SK-N-SH treated with all-trans-retinoic acid at 6 μM for 48 hours (cell line): ENCODE results near the gene ADI1.

Experiments
- ATAC-seq: fragments of 200-7000 bp; cut with Tn5 transposase; 3 replicates; pipeline ENCODE4 v1.9.1; 2020; ENCODE audit warnings: mild to moderate bottlenecking, moderate library complexity
- ARNTL ChIP-seq: fragments of 450-650 bp; formaldehyde crosslinking; IDR thresholded peaks from 2 replicates; pipeline ENCODE4 v1.5.0; 2020; ENCODE audit warnings: low read depth, mild to moderate bottlenecking, moderate library complexity, borderline replicate concordance
- BACH2 ChIP-seq: fragments of 250-450 bp; sonication (Bioruptor Pico); IDR thresholded peaks from 2 replicates; pipeline ENCODE4 v1.9.0; 2021; ENCODE audit warnings: mild to moderate bottlenecking, borderline replicate concordance
- CREB5 ChIP-seq: fragments of 250-450 bp; sonication (Bioruptor Pico); IDR thresholded peaks from 2 replicates; pipeline ENCODE4 v1.5.1; 2020; ENCODE audit warnings: low read depth, mild to moderate bottlenecking, moderate library complexity
- CSDC2 ChIP-seq: fragments of 250-450 bp; sonication (Bioruptor Pico); IDR thresholded peaks from 2 replicates; pipeline ENCODE4 v1.5.0; 2020; ENCODE audit warnings: mild to moderate bottlenecking, moderate library complexity
- CSRNP3 ChIP-seq: fragments of 250-450 bp; sonication (Bioruptor Pico); IDR thresholded peaks from 2 replicates; pipeline ENCODE4 v1.5.1; 2021; ENCODE audit warnings: mild to moderate bottlenecking, moderate library complexity
- ESRRG ChIP-seq: fragments of 250-450 bp; sonication (Bioruptor Pico); IDR thresholded peaks from 2 replicates; pipeline ENCODE4 v1.6.1; 2021; ENCODE audit warnings: mild to moderate bottlenecking
- GLIS3 ChIP-seq: fragments of 250-450 bp; sonication (Bioruptor Pico); IDR thresholded peaks from 2 replicates; pipeline ENCODE4 v1.5.0; 2020; ENCODE audit warnings: mild to moderate bottlenecking, moderate library complexity
- ISL1 ChIP-seq: fragments of 250-450 bp; sonication (Bioruptor Pico); IDR thresholded peaks from 2 replicates; pipeline ENCODE4 v2.1.2; 2022; ENCODE audit warnings: mild to moderate bottlenecking, moderate library complexity
- OSR1 ChIP-seq: fragments of 250-450 bp; sonication (Bioruptor Pico); IDR thresholded peaks from 2 replicates; pipeline ENCODE4 v1.8.0; 2022; ENCODE audit warnings: moderate library complexity, mild to moderate bottlenecking, inconsistent platforms
- PATZ1 ChIP-seq: fragments of 250-450 bp; sonication (Bioruptor Pico); IDR thresholded peaks from 2 replicates; pipeline ENCODE4 v1.8.0; 2020; ENCODE audit warnings: mild to moderate bottlenecking, moderate library complexity, borderline replicate concordance
- POU6F1 ChIP-seq: fragments of 250-450 bp; sonication (Bioruptor Pico); IDR thresholded peaks from 2 replicates; pipeline ENCODE4 v1.8.0; 2021; ENCODE audit warnings: low read depth, mild to moderate bottlenecking, moderate library complexity, borderline replicate concordance
- PPARA ChIP-seq: fragments of 250-450 bp; sonication (Bioruptor Pico); IDR thresholded peaks from 2 replicates; pipeline ENCODE4 v1.5.0; 2020; ENCODE audit warnings: mild to moderate bottlenecking, borderline replicate concordance
- RARB ChIP-seq: fragments of 250-450 bp; sonication (Bioruptor Pico); IDR thresholded peaks from 2 replicates; pipeline ENCODE4 v1.8.0; 2021; ENCODE audit warnings: mild to moderate bottlenecking, moderate library complexity
- SNAI2 ChIP-seq: fragments of 250-450 bp; sonication (Bioruptor Pico); IDR thresholded peaks from 2 replicates; pipeline ENCODE4 v1.5.0; 2020; ENCODE audit warnings: mild to moderate bottlenecking, moderate library complexity
- TOX ChIP-seq: fragments of 250-450 bp; sonication (Bioruptor Pico); IDR thresholded peaks from 2 replicates; pipeline ENCODE4 v1.8.0; 2021; ENCODE audit warnings: mild to moderate bottlenecking, moderate library complexity, borderline replicate concordance
- TSHZ2 ChIP-seq: fragments of 250-450 bp; sonication (Bioruptor Pico); IDR thresholded peaks from 2 replicates; pipeline ENCODE4 v1.5.0; 2020; ENCODE audit warnings: mild to moderate bottlenecking, moderate library complexity
- ZC3H10 ChIP-seq: fragments of 250-450 bp; sonication (Bioruptor Pico); IDR thresholded peaks from 2 replicates; pipeline ENCODE4 v1.5.1; 2021; ENCODE audit warnings: mild to moderate bottlenecking, moderate library complexity
- ZFP3 ChIP-seq: fragments of 250-450 bp; sonication (Bioruptor Pico); IDR thresholded peaks from 2 replicates; pipeline ENCODE4 v1.5.0; 2020; ENCODE audit warnings: mild to moderate bottlenecking, moderate library complexity
- ZFP30 ChIP-seq: fragments of 450-650 bp; formaldehyde crosslinking; IDR thresholded peaks from 2 replicates; pipeline ENCODE4 v1.5.0; 2022; ENCODE audit warnings: mild to moderate bottlenecking, moderate library complexity
- ZNF565 ChIP-seq: fragments of 450-650 bp; formaldehyde crosslinking; conservative IDR thresholded peaks from 2 replicates; pipeline ENCODE4 v1.5.0; 2020; ENCODE audit warnings: low read depth, mild to moderate bottlenecking, moderate library complexity
- ZNF70 ChIP-seq: fragments of 450-650 bp; formaldehyde crosslinking; IDR thresholded peaks from 2 replicates; pipeline ENCODE4 v1.5.0; 2020; ENCODE audit warnings: mild to moderate bottlenecking, moderate library complexity
- ZNF8 ChIP-seq: fragments of 450-650 bp; formaldehyde crosslinking; IDR thresholded peaks from 2 replicates; pipeline ENCODE4 v1.5.0; 2020; ENCODE audit warnings: mild to moderate bottlenecking, moderate library complexity

ADI1 gene

GRCh38 chr2:3488061-3488531, 31.2 kb downstream of the ADI1 start:
- no peak for ATAC-seq
- TF ChIP-seq GLIS3 (CRISPR knock-in tag) (no peak), CREB5 (CRISPR knock-in tag) (no peak), ZNF565 (CRISPR knock-in tag) (no peak), PATZ1 (CRISPR knock-in tag) (no peak), ZC3H10 (CRISPR knock-in tag) (no peak), ZFP30 (CRISPR knock-in tag) (no peak), PPARA (CRISPR knock-in tag) (no peak), BACH2 (CRISPR knock-in tag) (no peak), OSR1 (no peak), ZNF70 (CRISPR knock-in tag) (no peak)

GRCh38 chr2:3487432-3487831, 31.9 kb downstream of the ADI1 start:
- no peak for ATAC-seq
- TF ChIP-seq PATZ1 (CRISPR knock-in tag) (no peak), SNAI2 (no peak), ZNF70 (CRISPR knock-in tag) (no peak), CSRNP3 (no peak), ESRRG (CRISPR knock-in tag) (no peak), ZFP3 (CRISPR knock-in tag) (no peak), GLIS3 (CRISPR knock-in tag) (no peak), CSDC2 (CRISPR knock-in tag) (no peak), TSHZ2 (no peak), ZNF565 (CRISPR knock-in tag) (no peak), PPARA (CRISPR knock-in tag) (no peak), ZC3H10 (CRISPR knock-in tag) (no peak), ARNTL (CRISPR knock-in tag) (no peak), ZNF8 (CRISPR knock-in tag) (no peak), TOX (no peak), ISL1 (no peak), ZFP30 (CRISPR knock-in tag) (no peak), POU6F1 (CRISPR knock-in tag) (no peak), BACH2 (CRISPR knock-in tag) (no peak), RARB (no peak)
